Calu3 (cell line): ENCODE data around the gene HCST. TPM values are rescaled to one million over a fixed set of nuclear protein-coding genes. Genes with fewer than 3 reads are reported as not detected.

Source experiments
- BruUV-seq: library from RNA; stranded (reverse); fragments of 400-500 nt; replicated peaks from 2 replicates; lab custom pipeline; 2021; lab: Mats Ljungman, UMichigan
- CTCF ChIA-PET: fragments of 300-600 bp; sonication (Branson Sonifier 250); formaldehyde crosslinking; loops from one replicate; lab custom pipeline; 2022; ENCODE audit warnings: antibody characterized with exemption; lab: Charles Lee
- DNase-seq: peaks from one replicate; pipeline ENCODE4 v3.0.0; 2022
- H3K27ac Mint-ChIP-seq: one replicate; pipeline ENCODE4 v1.8.0; 2022; ENCODE audit warnings: mixed read lengths; ENCODE audit not compliant: unreplicated experiment
- H3K27me3 Mint-ChIP-seq: one replicate; pipeline ENCODE4 v1.8.0; 2022; ENCODE audit warnings: mixed read lengths; ENCODE audit not compliant: unreplicated experiment
- H3K36me3 Mint-ChIP-seq: one replicate; pipeline ENCODE4 v1.8.0; 2022; ENCODE audit warnings: mild to moderate bottlenecking, moderate library complexity, mixed read lengths; ENCODE audit not compliant: insufficient read depth, unreplicated experiment
- H3K4me1 Mint-ChIP-seq: one replicate; pipeline ENCODE4 v1.8.0; 2022; ENCODE audit warnings: mild to moderate bottlenecking, low read depth, mixed read lengths; ENCODE audit not compliant: unreplicated experiment
- H3K4me3 Mint-ChIP-seq: one replicate; pipeline ENCODE4 v1.8.0; 2022; ENCODE audit warnings: mild to moderate bottlenecking, low read depth, moderate library complexity, mixed read lengths; ENCODE audit not compliant: unreplicated experiment
- H3K9me3 Mint-ChIP-seq: one replicate; pipeline ENCODE4 v1.8.0; 2022; ENCODE audit warnings: low read depth, mixed read lengths; ENCODE audit not compliant: unreplicated experiment
- intact Hi-C: fragments of 100-400 bp; cut with micrococcal nuclease; formaldehyde crosslinking; loops from one replicate; pipeline ENCODE4 v1.10.0; 2022; ENCODE audit not compliant: unreplicated experiment
- total RNA-seq: library from RNA; stranded (reverse); gene quantifications from 2 replicates; pipeline ENCODE4 v1.2.3, GENCODE V29; 2022
- TF ChIP-seq, protein P1 (sequence below): fragments of 200-600 bp; IDR thresholded peaks from one replicate; pipeline ENCODE4 v1.8.0; 2022; ENCODE audit warnings: antibody characterized with exemption; ENCODE audit not compliant: unreplicated experiment

Gene HCST
- total RNA-seq, 1 experiment from 2014 or later = not detected

DNA sequence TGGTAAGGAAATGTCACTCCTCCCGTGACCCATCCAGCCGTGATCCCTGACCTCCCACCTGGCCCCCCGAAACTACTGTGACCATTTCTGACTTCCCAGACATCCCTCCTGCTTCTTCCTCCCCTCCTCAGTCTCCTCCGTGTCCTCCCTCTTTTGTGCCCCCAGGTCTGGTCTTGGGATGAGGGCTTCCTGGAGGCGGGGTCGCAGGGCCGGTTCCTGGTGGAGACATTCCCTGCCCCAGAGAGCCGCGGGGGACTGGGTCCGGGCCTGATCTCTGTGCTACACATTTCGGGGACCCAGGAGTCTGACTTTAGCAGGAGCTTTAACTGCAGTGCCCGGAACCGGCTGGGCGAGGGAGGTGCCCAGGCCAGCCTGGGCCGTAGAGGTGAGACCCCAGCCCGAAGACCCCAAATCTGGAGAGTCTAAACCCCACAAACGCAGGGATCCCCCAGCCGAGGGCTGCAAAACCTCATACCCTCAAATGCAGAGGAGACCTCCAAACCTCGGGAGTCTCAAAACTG, 40.6 kb upstream of the HCST start:
- CTCF ChIA-PET = no interaction called here
- Mint-ChIP-seq H3K27ac (no peak overlapping the region), H3K27me3 (peaks cover 92% of the 10 kb centered on the region), H3K36me3 (peaks cover 5% of the 10 kb centered on the region), H3K4me3 (peak overlapping the region; percentile 59), H3K9me3 (no peaks in the 10 kb centered on the region), H3K4me1 (peaks cover 25% of the 10 kb centered on the region)
- TF ChIP-seq, protein P1, sequence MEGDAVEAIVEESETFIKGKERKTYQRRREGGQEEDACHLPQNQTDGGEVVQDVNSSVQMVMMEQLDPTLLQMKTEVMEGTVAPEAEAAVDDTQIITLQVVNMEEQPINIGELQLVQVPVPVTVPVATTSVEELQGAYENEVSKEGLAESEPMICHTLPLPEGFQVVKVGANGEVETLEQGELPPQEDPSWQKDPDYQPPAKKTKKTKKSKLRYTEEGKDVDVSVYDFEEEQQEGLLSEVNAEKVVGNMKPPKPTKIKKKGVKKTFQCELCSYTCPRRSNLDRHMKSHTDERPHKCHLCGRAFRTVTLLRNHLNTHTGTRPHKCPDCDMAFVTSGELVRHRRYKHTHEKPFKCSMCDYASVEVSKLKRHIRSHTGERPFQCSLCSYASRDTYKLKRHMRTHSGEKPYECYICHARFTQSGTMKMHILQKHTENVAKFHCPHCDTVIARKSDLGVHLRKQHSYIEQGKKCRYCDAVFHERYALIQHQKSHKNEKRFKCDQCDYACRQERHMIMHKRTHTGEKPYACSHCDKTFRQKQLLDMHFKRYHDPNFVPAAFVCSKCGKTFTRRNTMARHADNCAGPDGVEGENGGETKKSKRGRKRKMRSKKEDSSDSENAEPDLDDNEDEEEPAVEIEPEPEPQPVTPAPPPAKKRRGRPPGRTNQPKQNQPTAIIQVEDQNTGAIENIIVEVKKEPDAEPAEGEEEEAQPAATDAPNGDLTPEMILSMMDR = no peak
- DNase-seq = no peak
- no TSS peak for BruUV-seq
- intact Hi-C loops = no loop called here

DNA sequence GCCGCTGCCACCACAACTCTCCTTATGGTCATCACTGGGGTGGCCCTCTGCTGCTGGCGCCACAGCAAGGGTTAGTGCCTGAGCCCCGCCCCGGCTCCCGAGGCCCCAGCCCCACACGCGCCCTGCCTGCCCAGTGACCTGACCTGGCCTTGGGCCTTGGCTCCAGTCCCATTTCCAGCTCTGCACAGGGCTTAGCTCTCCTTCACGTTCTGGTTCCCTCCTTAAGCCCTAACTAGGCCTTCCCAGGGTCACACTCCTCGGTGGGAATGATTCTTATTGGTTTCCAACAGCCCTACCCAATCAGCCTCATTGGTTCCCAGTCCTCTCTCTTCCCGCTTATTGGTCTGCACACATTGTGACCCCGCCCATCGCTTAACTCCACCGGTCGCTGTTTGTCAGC, 39.8 kb upstream of the HCST start:
- no peak overlapping the region for H3K4me3 Mint-ChIP-seq
- intact Hi-C loops = no loop called here
- CTCF ChIA-PET = no interaction called here
- BruUV-seq = no TSS peak
- DNase-seq = no peak
- H3K27ac Mint-ChIP-seq = no peak overlapping the region
- H3K36me3 Mint-ChIP-seq = peaks cover 5% of the 10 kb centered on the region
- no peaks in the 10 kb centered on the region for H3K9me3 Mint-ChIP-seq
- TF ChIP-seq, protein P1 = no peak
- H3K4me1 Mint-ChIP-seq = peaks cover 25% of the 10 kb centered on the region
- peaks cover 92% of the 10 kb centered on the region for H3K27me3 Mint-ChIP-seq

DNA sequence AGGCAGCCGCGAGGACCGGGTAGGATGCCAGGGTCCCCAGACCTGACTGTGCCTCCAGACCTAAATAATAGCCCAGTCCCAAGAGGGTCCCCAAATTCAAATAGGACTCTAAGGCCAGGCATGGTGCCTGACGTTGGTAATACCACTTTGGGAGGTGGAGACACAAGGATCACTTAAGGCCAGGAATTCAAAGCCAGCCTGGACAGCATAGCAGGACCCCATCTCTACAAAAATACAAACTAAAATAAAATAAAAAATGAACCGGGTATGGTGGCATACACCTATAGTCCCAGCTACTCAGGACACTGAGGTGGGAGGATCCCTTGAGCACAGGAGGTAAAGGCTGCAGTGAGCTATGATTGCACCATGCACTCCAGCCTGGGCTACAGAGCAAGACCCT, 39.3 kb upstream of the HCST start:
- Mint-ChIP-seq H3K4me1 (peaks cover 25% of the 10 kb centered on the region), H3K27me3 (peaks cover 92% of the 10 kb centered on the region), H3K36me3 (peaks cover 10% of the 10 kb centered on the region), H3K27ac (no peak overlapping the region), H3K9me3 (no peaks in the 10 kb centered on the region), H3K4me3 (no peak overlapping the region)
- CTCF ChIA-PET = no interaction called here
- TF ChIP-seq, protein P1 = no peak
- BruUV-seq = no TSS peak
- intact Hi-C loops = no loop called here
- DNase-seq = no peak

DNA sequence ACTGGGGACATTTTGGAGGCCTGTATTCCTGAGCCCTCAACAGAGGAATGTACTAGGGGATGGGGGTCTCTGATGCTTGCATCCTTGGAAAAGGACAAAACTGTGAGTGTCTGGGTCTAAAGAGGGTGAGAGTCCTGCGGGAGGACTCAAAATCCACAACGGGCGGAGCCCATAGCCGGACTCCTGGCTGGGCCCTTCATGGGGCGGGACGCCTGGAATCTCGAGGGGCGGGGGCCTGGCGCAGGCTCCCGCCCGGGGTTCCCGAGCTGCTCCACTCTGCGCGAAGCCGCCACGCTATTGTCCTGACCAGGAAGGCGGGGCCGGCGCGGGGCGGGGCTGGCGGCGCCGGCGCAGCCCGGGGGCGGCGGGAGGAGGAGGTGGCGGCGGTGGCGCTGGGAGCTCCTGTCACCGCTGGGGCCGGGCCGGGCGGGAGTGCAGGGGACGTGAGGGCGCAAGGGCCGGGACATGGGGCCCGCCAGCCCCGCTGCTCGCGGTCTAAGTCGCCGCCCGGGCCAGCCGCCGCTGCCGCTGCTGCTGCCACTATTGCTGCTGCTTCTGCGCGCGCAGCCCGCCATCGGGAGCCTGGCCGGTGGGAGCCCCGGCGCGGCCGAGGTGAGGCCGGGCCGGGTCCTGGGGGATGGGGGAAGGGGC, 34.0 kb upstream of the HCST start, which contains the start of gene APLP1:
TSS of gene APLP1 (plus strand) at position 403 of the 651 bp plus-strand sequence. CDS start at position 466, 63 bp downstream.
- Mint-ChIP-seq H3K4me1 (peaks cover 13% of the 10 kb centered on the region), H3K9me3 (no peaks in the 10 kb centered on the region), H3K27me3 (peaks cover 67% of the 10 kb centered on the region), H3K36me3 (peaks cover 17% of the 10 kb centered on the region), H3K27ac (no peak within 1 kb of the TSS), H3K4me3 (peak within 1 kb of the TSS; percentile 58)
- TF ChIP-seq, protein P1 = no peak
- peak; percentile 82 for DNase-seq
- no TSS peak for BruUV-seq
- intact Hi-C loops = no loop called here
- CTCF ChIA-PET = interaction anchor here (0.6 to 1.7 kb wide), 4 partner anchors 11 to 124 kb away, joined by 3 to 5 read pairs (median 4); partner anchors contain the start of gene KIRREL2
